DMS153 treated with DMSO at 0.1 percent for 48 hours (cell line): Measurements from ENCODE around the gene TTYH2.
A peak's percentile ranks its signal among the peaks of the same experiment; 100 is the strongest.
"Not testable (repeated sequence)": the region's sequence is repeated elsewhere in the genome, so short reads cannot be mapped to it uniquely, and the experiment has no call there.

Experiments used
- DNase-seq: peaks from one replicate; lab custom pipeline; 2025; ENCODE audit not compliant: unreplicated experiment; lab: John Stamatoyannopoulos, UW

Gene TTYH2, protein sequence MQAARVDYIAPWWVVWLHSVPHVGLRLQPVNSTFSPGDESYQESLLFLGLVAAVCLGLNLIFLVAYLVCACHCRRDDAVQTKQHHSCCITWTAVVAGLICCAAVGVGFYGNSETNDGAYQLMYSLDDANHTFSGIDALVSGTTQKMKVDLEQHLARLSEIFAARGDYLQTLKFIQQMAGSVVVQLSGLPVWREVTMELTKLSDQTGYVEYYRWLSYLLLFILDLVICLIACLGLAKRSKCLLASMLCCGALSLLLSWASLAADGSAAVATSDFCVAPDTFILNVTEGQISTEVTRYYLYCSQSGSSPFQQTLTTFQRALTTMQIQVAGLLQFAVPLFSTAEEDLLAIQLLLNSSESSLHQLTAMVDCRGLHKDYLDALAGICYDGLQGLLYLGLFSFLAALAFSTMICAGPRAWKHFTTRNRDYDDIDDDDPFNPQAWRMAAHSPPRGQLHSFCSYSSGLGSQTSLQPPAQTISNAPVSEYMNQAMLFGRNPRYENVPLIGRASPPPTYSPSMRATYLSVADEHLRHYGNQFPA

GRCh38 chr17:74212913-74213791 lies at the start of gene TTYH2:
Gene TTYH2, plus strand, starts transcription at chr17:74213571. Its CDS starts 17 bp downstream, at chr17:74213588.
- DNase-seq: peak; percentile 54

- no peak for DNase-seq
Observed at GRCh38 chr17:74163836-74164235, 49.5 kb upstream of the TTYH2 start.

- no peak for DNase-seq
Observed at GRCh38 chr17:74164446-74165045, 48.8 kb upstream of the TTYH2 start.

GRCh38 chr17:74165797-74166365 lies 47.5 kb upstream of the TTYH2 start:
- no peak for DNase-seq

DNA sequence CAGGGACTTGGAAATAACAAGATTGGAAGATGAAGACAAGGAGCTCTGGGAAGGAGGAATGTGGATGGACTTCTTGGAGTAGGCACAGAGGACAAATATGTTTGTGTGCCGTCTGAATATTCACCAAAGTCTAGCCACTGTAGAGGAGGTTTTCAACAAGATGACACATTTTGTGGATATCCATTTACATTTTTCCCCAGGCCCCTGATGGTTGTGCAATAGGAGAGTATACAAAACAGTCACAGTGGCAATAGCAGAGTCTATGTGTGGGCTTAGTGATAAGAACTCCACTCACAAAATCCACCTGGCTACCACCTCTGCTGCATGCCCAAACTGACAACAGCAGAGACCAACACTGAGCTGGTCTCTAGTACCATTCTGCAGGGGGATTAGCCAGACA lies 42.4 kb upstream of the TTYH2 start:
- DNase-seq: no peak

GRCh38 chr17:74172700-74173099 lies 40.7 kb upstream of the TTYH2 start:
- DNase-seq: peak; percentile 13

- peak; percentile 70 for DNase-seq
Observed at GRCh38 chr17:74176546-74177001, 36.8 kb upstream of the TTYH2 start.

GRCh38 chr17:74177018-74177450 lies 36.3 kb upstream of the TTYH2 start:
- no peak for DNase-seq

DNA sequence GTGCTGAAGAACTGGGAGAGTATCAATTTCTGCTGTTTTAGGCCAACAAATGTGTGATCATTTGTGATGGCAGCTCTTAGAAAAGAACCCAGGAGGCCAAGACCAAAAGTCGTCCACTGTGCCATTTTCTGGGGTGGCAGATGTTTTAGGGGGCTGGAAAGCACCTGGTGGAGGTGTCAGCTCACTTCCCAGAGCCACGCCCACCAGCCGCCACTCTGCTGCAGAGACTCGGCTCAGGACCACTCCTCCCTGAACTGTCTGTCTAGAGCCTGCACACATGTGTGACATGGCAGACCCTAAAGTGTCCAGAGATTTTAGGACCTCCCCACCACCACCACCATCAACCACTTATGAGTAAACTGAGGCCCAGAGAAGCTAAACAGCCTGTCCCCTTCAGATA lies 33.8 kb upstream of the TTYH2 start:
- no peak for DNase-seq

DNA sequence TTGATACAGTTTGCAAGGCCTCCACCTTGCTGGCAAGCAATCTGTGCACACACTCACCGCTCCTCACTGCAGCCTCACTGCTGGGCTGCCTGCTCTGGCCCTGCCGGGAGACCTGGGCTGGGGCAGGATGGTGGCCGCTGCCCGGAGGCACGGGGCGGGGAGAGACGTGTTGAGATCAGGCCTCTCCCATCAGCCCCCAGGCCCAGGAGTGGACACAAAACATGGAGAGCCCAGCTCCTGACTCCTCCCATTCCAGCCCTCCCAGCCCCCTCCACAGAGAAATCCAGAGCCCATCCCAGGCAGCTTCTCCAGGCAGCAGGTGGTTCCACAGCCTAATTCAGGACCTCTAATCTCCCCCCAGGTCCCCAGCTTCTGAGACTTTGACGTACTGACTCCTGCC lies 33.0 kb upstream of the TTYH2 start:
- no peak for DNase-seq

- no peak for DNase-seq
Observed at GRCh38 chr17:74181341-74181740, 32.0 kb upstream of the TTYH2 start.

- DNase-seq: peak; percentile 30
Observed at GRCh38 chr17:74182041-74182723, 31.2 kb upstream of the TTYH2 start.

DNA sequence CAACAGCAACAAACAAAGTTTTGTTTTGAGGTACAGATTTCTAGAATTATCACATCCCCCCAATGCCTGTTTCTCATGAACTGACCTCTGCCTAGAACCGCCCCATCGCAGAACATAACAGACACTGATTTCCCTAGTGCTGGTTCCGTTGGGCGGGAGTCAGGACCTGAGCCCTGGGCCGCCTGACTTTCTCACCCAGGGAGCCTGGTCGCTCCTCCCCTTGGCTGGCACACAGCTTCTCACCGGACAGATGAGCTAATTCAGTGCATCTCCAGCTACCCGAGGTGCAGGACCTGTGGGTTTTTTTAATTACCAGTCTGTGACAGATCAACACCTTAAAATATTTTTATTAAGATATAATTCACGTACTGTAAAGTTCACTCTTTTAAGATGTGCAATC lies 30.0 kb upstream of the TTYH2 start:
- DNase-seq: no peak

DNA sequence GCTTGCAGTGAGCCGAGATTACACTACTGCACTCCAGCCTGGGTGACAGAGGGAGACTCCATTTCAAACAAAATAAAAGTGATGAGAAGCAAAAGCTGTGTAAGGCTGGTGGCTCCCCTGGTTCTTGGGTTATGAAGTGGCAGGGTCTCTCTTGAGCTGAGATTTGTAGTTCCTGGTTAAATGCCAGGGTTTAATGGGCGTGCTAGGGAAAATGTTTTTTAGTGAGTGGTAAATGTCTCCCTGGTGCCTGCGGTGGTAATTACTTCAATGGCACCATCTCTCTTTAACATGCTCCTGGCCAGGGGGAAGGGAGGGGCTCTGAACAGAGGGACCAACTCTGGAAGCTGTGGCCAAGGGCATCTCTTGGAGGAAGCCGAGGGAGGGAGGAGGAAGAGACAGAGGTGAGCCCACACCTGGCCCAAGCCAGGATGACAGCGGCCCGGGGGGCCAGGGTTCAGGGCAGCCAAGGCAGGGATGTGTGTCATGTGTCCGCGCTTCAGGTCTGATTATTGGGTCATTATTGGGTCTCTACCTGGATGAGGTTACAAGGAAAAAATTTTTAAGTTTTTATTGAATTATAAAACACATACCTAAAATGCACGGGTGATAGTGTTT lies 27.7 kb upstream of the TTYH2 start:
- DNase-seq: no peak

DNA sequence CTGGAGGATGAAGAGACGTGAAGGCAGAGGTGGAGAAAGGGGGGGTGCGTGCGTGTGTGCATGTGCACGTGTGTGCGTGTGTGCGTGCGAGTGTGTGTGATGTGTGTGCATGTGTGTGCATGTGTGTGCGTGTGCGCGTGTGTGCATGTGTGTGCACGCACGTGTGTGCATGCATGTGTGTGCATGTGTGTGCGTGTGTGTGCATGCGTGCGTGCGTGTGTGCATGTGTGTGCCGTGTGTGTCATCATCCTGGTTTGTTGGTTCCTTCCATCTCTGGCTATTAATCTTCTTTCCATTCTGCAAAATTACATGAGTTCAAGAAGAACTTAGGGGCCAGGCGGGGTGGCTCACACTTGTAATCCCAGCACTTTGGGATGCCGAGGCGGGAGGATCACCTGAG lies 26.9 kb upstream of the TTYH2 start:
- DNase-seq: no peak

DNA sequence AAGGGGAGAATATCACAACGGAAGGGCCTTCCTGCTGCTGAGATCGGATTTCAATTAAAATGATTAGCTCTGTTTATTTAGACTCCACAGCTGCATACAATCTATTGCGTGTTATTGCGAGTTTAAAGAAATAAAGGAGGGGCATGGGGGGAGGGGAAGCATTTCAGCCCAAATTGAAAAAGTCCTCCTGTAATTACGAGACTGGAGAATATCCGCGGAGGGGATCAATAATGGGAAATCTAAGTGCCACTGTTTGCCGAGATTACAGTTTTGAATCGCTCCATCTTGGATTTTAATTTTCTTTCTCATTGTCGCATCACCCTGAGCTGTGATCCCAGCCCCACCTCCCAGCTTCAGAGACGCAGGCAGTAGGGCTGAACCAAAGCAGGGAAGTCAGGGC lies 25.6 kb upstream of the TTYH2 start:
- peak; percentile 19 for DNase-seq

DNA sequence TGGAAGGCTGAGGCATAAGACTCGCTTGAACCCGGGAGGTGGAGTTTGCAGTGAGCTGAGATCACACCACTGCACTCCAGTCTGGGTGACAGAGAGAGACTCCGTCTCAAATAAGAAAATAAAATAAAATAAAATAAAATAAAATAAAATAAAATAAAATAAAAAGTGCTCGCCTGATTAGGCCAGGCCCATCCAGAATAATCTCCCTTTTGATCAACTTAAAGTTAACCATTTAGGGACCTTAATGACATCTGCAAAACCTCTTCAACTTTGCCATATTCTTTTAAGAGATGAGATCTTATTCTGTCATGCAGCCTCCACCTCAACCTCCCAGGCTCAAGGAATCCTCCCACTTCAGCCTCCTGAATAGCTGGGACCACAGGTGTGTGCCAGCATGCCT lies 24.7 kb upstream of the TTYH2 start:
- not testable (repeated sequence) for DNase-seq

GRCh38 chr17:74190154-74190553 lies 23.2 kb upstream of the TTYH2 start:
- peak; percentile 62 for DNase-seq

DNA sequence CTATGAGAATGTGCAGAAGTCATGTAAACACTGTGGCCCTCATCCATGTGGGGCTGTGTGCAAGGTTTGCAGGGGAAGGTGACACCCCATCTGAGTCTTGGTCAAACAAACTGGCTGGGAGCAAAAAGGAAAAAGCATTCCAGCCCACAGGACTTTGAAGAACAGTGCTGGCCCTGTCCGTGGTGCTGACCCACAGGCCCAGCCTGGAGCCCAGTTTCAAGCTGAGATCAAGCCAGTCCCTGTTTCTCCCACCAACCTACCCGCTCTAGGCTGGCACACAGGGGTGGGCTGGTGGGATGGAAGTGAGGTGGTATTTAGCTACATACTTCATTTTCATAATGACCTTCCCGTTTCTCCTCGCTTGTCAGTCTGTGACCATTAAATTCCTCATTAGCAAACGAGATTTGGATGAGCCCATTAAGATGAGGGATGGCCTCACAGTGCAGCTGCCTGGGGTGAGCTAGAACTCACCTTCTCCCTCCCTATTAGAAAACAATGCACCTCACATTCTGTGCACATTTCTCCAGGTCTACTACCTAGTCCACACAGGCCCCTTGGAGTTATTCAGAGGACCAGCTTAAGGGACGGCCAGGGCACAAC lies 22.5 kb upstream of the TTYH2 start:
- DNase-seq: no peak
